A549 (cell line): ENCODE data around the gene COPS8. TPM values are rescaled to one million over a fixed set of nuclear protein-coding genes. Genes with fewer than 3 reads are reported as not detected.

ENCODE experiments used
- ATAC-seq, 2 experiments: fragments of 200-7000 bp in 1 of 2; fragments of >200 bp in 1 of 2; cut with Nextera tagmentation in 1 of 2; cut with Tn5 transposase in 1 of 2; 3 replicates each; pipeline versions ENCODE4 v1.8.0 to v1.9.1; 2018 to 2020; ENCODE audit warnings: mild to moderate bottlenecking in 1 of 2, moderate library complexity in 1 of 2
- CTCF ChIA-PET: fragments of 300-600 bp; sonication (Branson Sonifier 250); formaldehyde crosslinking; extraction: SDS; loops from one replicate; lab custom pipeline; 2021; ENCODE audit warnings: antibody characterized with exemption, inconsistent platforms; lab: Yijun Ruan, JAX
- POLR2A ChIA-PET: fragments of 350-600 bp; formaldehyde crosslinking; extraction: SDS; loops from one replicate; lab custom pipeline; 2021; ENCODE audit warnings: antibody characterized with exemption, inconsistent platforms; lab: Yijun Ruan, JAX
- DNase-seq, 2 experiments: peaks; one replicate each; pipeline versions ENCODE4 v3.0.0 to v3.0.0-alpha.2; 2011 to 2016; ENCODE audit warnings: low read depth in 1 of 2, low spot score in 1 of 2
- FAIRE-seq: peaks from 2 replicates; lab custom pipeline; 2011; peaks lifted over from hg19 to GRCh38; lab: Jason Lieb, UNC
- H3K27ac ChIP-seq, 2 experiments: fragments of >200 bp; sonication (Bioruptor Twin); formaldehyde crosslinking; 3 replicates each; pipeline ENCODE4 v1.5.1; 2016 to 2017
- H3K4me1 ChIP-seq: fragments of >200 bp; sonication (Bioruptor Twin); formaldehyde crosslinking; 3 replicates; pipeline ENCODE4 v1.6.1; 2016
- H3K4me2 ChIP-seq: fragments of >200 bp; sonication (Bioruptor Twin); formaldehyde crosslinking; 3 replicates; pipeline ENCODE4 v1.6.1; 2016
- H3K4me3 ChIP-seq: fragments of >200 bp; sonication (Bioruptor Twin); formaldehyde crosslinking; 3 replicates; pipeline ENCODE4 v1.5.1; 2016
- H3K9me3 ChIP-seq: fragments of >200 bp; sonication (Bioruptor Twin); formaldehyde crosslinking; 3 replicates; pipeline ENCODE4 v1.6.1; 2016
- BCL3 ChIP-seq: fragments of >200 bp; sonication (Bioruptor Twin); formaldehyde crosslinking; IDR thresholded peaks from 3 replicates; pipeline ENCODE4 v1.6.1; 2016
- CEBPB ChIP-seq, 2 experiments: fragments of >200 bp in 1 of 2; sonication (Bioruptor Twin) in 1 of 2; formaldehyde crosslinking in 1 of 2; IDR thresholded peaks; 2 replicates each; pipeline ENCODE4 v1.6.1; 2012 to 2016
- CHD2 ChIP-seq: fragments of 150-350 bp; IDR thresholded peaks from 2 replicates; pipeline ENCODE4 v1.6.1; 2014; ENCODE audit warnings: low read length; ENCODE audit not compliant: partially characterized antibody
- CTCF ChIP-seq: fragments of >200 bp; sonication (Bioruptor Twin); formaldehyde crosslinking; IDR thresholded peaks from 3 replicates; pipeline ENCODE4 v1.5.1; 2016
- EHMT2 ChIP-seq: fragments of 200-600 bp; sonication (generic); IDR thresholded peaks from 2 replicates; pipeline ENCODE4 v1.6.1; 2016; ENCODE audit warnings: antibody characterized with exemption, low read depth, mild to moderate bottlenecking, moderate library complexity
- HOXA7 ChIP-seq: fragments of 250-450 bp; sonication (Bioruptor Pico); IDR thresholded peaks from 2 replicates; pipeline ENCODE4 v1.5.0; 2020; ENCODE audit warnings: mild to moderate bottlenecking, moderate library complexity
- NFE2L2 ChIP-seq: fragments of 150-350 bp; conservative IDR thresholded peaks from 2 replicates; pipeline ENCODE4 v1.6.1; 2014; ENCODE audit warnings: low read length
- NR3C1 ChIP-seq: fragments of >200 bp; sonication (Bioruptor Twin); formaldehyde crosslinking; IDR thresholded peaks from 3 replicates; pipeline ENCODE4 v1.6.1; 2017
- PBX3 ChIP-seq: IDR thresholded peaks from 2 replicates; pipeline ENCODE4 v1.6.1; 2012
- POLR2AphosphoS2 ChIP-seq: conservative IDR thresholded peaks from 2 replicates; pipeline ENCODE4 v1.6.1; 2012; ENCODE audit warnings: low read length, improper control_type of control experiment, inconsistent platforms
- USF2 ChIP-seq: fragments of 450-650 bp; IDR thresholded peaks from 2 replicates; pipeline ENCODE4 v1.6.1; 2014; ENCODE audit warnings: antibody characterized with exemption
- ZC3H11A ChIP-seq: fragments of 450-650 bp; IDR thresholded peaks from 2 replicates; pipeline ENCODE4 v1.6.1; 2014; ENCODE audit warnings: antibody characterized with exemption, mild to moderate bottlenecking
- ZFP36 ChIP-seq: fragments of 450-650 bp; IDR thresholded peaks from 2 replicates; pipeline ENCODE4 v1.6.1; 2014; ENCODE audit warnings: borderline replicate concordance; ENCODE audit not compliant: partially characterized antibody
- ZNF302 ChIP-seq: fragments of 250-450 bp; sonication (Bioruptor Pico); IDR thresholded peaks from 2 replicates; pipeline ENCODE4 v1.9.0; 2021; ENCODE audit warnings: inconsistent platforms, mild to moderate bottlenecking, moderate library complexity
- WGBS: methylation state at CpG from one replicate; pipeline ENCODE4 v1.1.6; 2017; ENCODE audit errors: missing lambda C conversion rate; 5-methylcytosine and 5-hydroxymethylcytosine counted together
- polyA plus RNA-seq, 4 experiments: library from polyadenylated mRNA; depleted of rRNA in 3 of 4; stranded (reverse); fragments of >200 nt; fragmentation: RNase III in 1 of 4; extraction: RNeasy Plus Mini Kit Qiagen cat#74134 plus additional on column Dnase treatment in 1 of 4; gene quantifications; 2 replicates in 3 of 4; 3 replicates in 1 of 4; pipeline ENCODE4 v1.2.3, GENCODE V29; 2011 to 2017

The COPS8 gene
- polyA plus RNA-seq, 2 of the 4 experiments (the other 2 are of a cell fraction): 85.7 to 161 TPM

- 52% methylated on average over 4 of the region's 4 CpGs for WGBS
- Histone ChIP-seq H3K4me1 (no peaks in the 10 kb centered on the region), H3K27ac (no peak overlapping the region), H3K4me2 (no peak overlapping the region), H3K9me3 (peaks cover 39% of the 10 kb centered on the region), H3K4me3 (no peak overlapping the region)
- ATAC-seq (no peak), FAIRE-seq (no peak), DNase-seq (no peak)
- TF ChIP-seq ZC3H11A (no peak), ZFP36 (no peak), NR3C1 (no peak), CHD2 (no peak), NFE2L2 (no peak), EHMT2 (no peak), BCL3 (no peak), PBX3 (no peak), CEBPB (IDR thresholded peaks at IDR 0.05) (no peak), ZNF302 (CRISPR knock-in tag) (no peak), HOXA7 (CRISPR knock-in tag) (no peak), CTCF (no peak), POLR2AphosphoS2 (no peak), USF2 (no peak)
- ChIA-PET CTCF (interaction anchor here (0.8 to 1.9 kb wide), 6 partner anchors 16 to 596 kb away, joined by 3 to 7 read pairs (median 5); no protein-coding TSS in a partner anchor), POLR2A (no interaction called here)
Measured at GRCh38 chr2:237149425-237149824, 63.7 kb downstream of the COPS8 start.
